Hematopoietic multipotent progenitor cell treated with erythropoietin and hydrocortisone succinate and interleukin-3 and kit ligand, for 6 days (in vitro differentiated cells): ENCODE results near the gene LINC00305.

Experiments used
- DNase-seq: peaks from one replicate; pipeline ENCODE4 v3.0.0-alpha.2; 2015

Gene LINC00305

DNA sequence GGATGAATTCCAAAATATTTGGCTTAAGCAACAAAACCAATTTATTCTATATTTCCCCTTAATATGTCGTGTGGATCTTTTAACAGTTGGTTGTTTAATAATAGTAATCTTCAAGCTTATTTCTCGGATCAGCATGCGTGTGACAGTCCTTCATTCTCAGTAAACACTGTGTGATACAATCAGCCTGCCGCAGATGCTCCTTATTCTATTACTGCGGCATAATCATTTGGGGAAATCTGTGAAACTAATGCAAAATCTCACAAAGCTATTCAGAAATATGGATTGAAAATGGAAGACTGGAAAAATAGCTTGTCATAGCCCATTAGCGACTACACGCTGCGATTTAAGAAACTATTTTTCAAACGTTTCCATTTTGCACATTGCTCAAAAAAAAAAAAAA is 36.9 kb downstream of the LINC00305 start:
- DNase-seq, result no peak

DNA sequence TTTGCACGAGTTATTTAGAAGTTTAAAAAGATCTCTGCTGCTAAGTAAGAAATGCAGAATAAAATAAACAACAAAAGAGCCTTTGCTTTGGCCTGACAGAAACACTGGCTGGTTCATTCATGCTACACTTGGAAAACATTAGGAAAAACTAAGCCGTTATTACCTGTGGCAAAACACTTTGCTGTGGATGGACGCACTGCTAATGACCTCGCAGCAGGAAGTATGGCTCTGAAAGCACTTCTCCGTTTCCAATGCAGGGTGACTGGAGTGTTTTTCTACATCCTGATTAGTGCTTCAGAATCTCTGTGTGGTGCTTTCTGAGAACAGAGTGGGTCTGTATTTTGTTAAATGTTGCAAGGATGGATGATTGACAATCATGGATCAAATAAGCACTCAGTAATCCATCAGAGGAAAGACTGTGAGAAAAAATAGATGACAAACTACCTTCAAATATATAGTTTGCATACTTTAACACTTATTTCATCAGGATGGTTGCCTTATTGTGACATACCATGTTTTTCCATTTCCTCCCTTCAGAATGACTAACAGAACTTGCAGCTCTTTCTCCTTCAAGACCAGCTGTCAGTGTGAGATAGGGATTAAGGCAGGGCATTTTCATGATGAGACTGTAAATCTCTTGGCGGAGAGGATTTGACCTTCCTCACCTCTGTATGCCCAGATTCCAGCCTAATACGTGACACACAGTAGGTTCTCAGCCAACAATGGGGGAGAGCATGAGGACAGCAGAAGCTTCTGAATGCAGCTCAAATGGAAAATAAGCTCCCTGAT is 38.0 kb downstream of the LINC00305 start:
- no peak for DNase-seq

DNA sequence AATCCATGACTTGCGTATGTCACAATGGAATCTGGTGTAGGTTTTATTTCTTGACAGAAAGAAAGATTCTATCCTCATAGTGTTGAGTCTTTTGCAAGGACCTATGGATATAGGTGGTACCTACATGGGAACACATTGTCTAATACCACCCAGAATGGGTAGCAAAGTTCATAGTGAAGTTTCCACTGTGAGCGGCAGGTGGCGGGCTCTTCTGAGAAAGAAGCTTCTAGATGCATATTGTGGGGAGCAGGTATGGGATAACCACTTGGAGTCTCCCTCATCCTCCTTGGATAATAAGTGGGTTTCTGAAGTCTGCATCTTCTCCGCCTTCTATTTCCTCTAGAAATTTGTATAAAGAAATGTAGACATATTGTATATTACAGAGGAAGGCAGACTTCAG is 44.9 kb downstream of the LINC00305 start:
- DNase-seq, result no peak

DNA sequence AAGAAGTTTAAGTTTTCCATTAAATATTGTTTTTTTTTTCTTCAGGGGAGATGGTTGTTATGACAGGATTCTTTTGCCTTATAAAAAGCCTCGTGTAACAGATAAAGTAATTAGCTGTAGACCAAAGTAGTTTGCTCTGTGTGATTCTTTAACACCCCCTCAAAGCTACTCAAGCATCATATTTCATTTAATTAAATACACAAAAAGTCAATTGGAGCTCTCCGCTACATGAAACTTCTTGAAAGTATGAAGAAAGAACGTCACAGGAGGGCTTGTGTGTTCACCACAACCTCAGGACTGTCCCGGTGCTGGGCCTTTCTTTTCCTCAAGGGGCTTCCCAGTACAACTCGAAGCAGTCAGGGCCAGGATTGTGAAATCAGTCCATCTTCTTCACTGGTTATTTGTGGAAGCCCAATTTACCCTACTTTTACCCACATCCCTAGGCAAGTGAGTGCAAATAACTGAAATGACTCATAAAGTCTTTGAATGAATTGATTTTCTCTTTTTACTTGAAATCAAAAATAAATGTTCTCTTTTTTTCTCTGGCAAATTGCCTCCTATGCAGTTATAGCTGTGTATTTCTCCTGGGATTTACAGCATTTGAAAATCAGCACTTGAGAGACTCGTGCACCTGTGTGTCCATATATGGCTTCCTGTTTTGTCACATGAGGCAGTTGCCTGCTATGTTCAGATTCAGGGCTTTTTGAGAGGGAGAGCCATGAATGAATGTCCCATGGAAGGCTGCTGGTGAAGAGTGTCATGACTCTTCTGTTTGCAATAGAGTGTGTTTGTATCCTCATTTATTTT is 48.6 kb downstream of the LINC00305 start:
- DNase-seq, result no peak

DNA sequence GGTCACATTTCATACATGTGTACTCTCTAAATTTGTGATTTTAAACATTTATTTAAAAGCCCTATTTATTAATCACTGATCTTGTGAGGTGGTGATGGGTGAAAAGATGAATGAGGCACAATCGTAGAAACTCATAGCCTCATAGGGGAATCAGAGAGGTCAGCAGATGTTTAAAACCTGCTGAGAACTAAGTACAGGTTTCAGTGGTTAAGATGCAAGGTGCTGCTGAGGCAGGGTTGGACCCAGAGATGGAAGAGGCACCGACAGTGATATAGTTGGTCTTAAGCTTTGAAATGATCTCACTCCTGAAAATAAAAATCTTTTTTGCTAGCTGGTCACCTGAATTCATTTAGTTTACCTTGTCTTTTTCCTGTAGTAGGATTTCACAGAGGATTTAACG is 49.6 kb downstream of the LINC00305 start:
- DNase-seq, result no peak

DNA sequence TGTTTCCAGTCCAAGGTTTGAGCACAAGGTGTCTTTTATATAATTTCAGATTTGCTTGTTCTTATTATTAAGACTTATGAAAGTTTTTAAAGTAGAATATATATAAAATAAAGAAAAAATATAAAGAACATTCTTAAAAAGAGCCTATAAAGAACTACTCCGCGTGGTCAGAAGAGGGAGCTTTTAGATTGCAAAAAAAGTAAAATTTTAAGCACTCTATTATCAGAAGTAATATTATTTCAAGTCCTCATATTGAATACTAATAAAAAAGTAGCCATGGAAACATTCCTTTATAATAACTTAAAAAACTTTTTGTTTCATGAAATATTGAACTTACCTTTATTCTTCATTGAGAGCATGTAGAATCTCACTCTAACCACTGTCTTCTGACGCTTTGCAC is 51.4 kb downstream of the LINC00305 start:
- DNase-seq, result peak; percentile 3

- no peak for DNase-seq
These were observed 53.8 kb downstream of the LINC00305 start for GRCh38 chr18:64095056-64095455.

DNA sequence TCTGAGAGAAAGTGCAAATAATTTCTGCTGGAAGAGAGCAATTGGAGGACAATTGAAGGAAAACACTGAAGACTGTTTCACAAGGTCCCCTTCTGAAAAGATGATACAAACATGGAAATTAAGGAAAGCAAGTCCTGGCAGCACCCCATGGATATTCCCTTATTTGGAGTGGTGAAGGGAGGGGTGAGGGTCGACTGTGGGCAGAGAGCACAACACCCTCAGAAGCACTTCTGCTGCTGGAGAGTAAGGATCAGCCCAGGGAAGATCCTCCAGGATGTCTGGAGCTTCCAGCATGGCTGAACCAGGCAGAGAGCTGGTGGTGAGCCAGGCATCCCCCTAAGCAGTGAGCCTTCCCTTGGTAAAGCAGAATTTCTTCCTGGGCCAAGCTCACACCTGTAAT is 54.7 kb downstream of the LINC00305 start:
- DNase-seq, result no peak

GRCh38 chr18:64091526-64091925 is 57.4 kb downstream of the LINC00305 start:
- DNase-seq, result no peak

GRCh38 chr18:64090876-64091275 is 58.0 kb downstream of the LINC00305 start:
- DNase-seq, result no peak

- DNase-seq, result no peak
These were observed 65.0 kb downstream of the LINC00305 start for GRCh38 chr18:64083916-64084315.

- no peak for DNase-seq
These were observed 66.4 kb downstream of the LINC00305 start for GRCh38 chr18:64082513-64082912.

DNA sequence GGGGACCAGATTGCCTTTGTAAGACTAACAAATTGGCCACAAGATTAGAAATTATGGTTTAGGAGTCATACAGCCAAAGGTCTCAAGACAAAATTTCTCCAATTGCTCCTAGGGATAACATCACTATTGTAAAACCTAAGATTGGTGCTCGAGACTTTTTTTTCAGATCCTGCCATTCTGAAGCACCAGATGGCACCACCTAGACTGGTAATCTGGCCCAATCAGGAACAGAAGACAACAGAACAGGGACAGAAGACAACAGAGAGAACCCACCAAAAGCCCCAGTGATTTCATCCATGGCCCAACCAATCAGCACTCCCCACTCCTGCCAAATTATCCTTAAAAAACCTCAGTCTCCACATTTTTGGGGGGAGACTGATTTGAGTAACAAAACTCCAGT is 66.8 kb downstream of the LINC00305 start:
- DNase-seq, result no peak

GRCh38 chr18:64073971-64074370 is 74.9 kb downstream of the LINC00305 start:
- no peak for DNase-seq

- no peak for DNase-seq
These were observed 93.9 kb downstream of the LINC00305 start for GRCh38 chr18:64055019-64055418.

DNA sequence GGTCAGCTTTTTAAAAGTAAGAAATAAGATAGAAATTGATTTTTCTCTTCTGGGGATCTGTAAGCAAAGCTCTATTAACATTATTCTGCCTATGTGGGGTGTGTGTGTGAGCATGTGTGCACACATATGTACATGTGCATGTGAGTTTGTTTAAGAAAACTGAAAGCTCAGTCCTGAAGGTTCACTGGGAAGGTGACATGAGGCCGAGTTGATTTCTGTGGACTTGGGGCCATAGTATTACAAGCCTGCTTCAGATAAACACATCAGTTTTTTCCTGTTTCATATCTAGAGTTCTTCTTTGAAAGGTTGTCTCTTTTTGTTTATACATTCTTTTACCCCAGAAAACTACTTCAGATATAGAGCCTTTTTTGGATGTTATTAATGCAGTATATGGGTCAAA is 95.6 kb downstream of the LINC00305 start:
- DNase-seq, result no peak

DNA sequence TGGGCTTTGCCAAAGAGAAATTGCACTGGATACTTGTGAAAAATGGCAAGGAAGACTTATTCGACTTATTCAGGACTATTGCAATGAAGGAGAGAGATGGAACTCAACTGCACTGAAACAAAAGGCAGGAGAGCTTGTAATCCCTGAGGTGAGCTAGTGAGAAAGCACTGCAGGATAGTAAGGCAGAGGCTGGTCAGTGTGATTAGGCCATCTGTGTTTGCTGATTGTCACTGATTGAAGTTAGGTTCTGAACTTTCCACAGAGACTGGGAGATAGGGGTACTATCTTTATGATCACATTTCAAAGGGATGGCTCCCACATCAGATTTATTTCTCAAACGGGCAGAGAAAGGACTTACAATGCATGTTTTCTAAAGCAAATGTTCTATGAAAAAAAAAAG is 96.1 kb downstream of the LINC00305 start:
- DNase-seq, result no peak

DNA sequence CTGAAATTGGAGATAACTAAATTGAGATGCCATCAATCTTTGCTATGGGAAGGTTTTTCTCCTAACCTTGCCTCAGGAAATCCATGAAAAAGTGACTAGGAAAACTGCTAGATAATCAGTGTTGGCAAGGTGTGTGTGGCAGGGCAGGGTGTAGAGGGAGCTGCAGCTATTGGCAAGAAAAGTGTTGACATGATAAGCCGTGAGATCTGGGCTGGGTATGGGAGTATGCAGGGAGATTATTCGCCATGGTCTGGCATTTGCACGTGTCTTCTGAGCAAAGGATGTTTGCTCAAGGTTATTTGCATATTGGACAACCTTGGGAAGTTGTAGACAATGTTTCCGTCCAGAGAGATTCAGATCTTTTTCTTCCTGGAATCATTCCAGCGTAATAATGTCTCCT is 104.3 kb downstream of the LINC00305 start:
- DNase-seq, result no peak

- no peak for DNase-seq
These were observed 106.0 kb downstream of the LINC00305 start for GRCh38 chr18:64042728-64043358.

DNA sequence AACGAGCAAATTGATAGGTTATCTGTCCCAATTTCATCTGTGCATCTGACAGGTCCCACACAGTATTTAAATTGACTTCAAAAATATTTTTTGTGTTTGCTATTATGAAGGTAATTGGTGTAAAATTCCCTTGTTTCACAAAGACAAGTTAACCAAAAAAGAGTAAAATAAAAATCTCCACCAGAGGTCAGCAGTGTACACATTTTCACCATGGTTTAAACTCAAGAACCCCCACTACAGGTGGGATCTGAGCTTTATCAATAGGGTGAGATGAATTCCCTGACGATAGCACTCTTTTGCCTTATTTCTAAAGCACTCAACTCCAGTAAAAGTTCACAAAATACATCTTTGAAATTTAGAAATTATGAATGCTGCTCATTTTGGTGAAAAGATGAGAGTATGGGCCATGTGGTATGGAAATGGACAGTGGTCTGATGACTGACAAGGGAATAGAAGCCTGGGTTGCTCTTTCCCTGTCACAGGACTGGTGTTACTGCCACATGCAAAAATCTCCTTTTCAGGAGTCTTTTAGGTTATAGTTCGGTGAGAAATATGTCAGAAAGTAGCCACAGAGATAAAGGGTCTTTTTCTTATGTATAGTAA is 111.0 kb downstream of the LINC00305 start:
- DNase-seq, result peak; percentile 62

GRCh38 chr18:64032312-64032711 is 116.6 kb downstream of the LINC00305 start:
- no peak for DNase-seq

DNA sequence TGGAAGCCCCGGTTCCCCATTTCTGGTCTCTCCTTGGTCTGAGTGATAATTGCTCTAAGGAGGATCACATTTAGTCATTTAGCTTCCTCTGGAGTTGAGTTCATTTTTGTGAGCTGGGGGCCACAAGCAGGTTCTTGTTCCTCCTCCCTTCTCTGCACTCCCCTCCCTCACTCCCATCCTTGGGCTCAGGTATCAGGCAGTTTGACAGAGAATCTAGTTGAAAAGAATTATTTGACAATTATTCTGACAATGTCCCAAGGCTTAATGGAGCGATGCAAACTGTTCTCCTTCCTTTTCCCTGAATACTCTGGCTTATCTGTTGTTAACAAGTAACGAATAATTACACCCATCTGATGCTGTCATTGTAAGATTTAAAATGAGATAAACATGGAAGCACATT is 117.5 kb downstream of the LINC00305 start:
- DNase-seq, result no peak
